H1 (cell line): ENCODE measurements around the gene LMNA. TPM values are rescaled to one million over a fixed set of nuclear protein-coding genes. Genes with fewer than 3 reads are reported as not detected.

ENCODE experiments used
- ATF2 ChIP-seq: IDR thresholded peaks from 2 replicates; pipeline ENCODE4 v1.6.1; 2012; ENCODE audit warnings: low read length, inconsistent platforms
- ATF3 ChIP-seq: IDR thresholded peaks from 2 replicates; pipeline ENCODE4 v1.6.1; 2011; ENCODE audit warnings: low read depth, mild to moderate bottlenecking, low read length; ENCODE audit not compliant: insufficient read depth
- BCL11A ChIP-seq, 2 experiments: IDR thresholded peaks; one replicate each; pipeline ENCODE4 v1.6.1; 2011; ENCODE audit warnings: low read depth in 2 of 2, low read length in 2 of 2, mild to moderate bottlenecking in 2 of 2
- BRCA1 ChIP-seq: IDR thresholded peaks from 2 replicates; pipeline ENCODE4 v1.6.1; 2012; ENCODE audit warnings: low read depth, low read length, improper control_type of control experiment
- CBX5 ChIP-seq: fragments of 300-800, 300-1000 bp; sonication (generic); IDR thresholded peaks from 2 replicates; pipeline ENCODE4 v1.7.1; 2016; ENCODE audit warnings: antibody characterized with exemption, low read length, low read depth
- CTCF ChIP-seq, 3 experiments: IDR thresholded peaks; 1 replicate in 2 of 3; 2 replicates in 1 of 3; pipeline versions ENCODE4 v1.5.1 to v1.6.1; 2011; ENCODE audit warnings: low read length in 3 of 3, mild to moderate bottlenecking in 3 of 3, inconsistent platforms in 2 of 3, low read depth in 1 of 3, moderate library complexity in 1 of 3; ENCODE audit not compliant: insufficient read depth in 1 of 3; ENCODE audit errors: control extremely low read depth in 1 of 3
- EGR1 ChIP-seq: IDR thresholded peaks from 2 replicates; pipeline ENCODE4 v1.6.1; 2011; ENCODE audit warnings: low read depth, low read length, borderline replicate concordance
- EP300 ChIP-seq, 2 experiments: IDR thresholded peaks; 1 replicate in 1 of 2; 2 replicates in 1 of 2; pipeline ENCODE4 v1.6.1; 2011 to 2012; ENCODE audit warnings: low read depth in 2 of 2, low read length in 2 of 2, mild to moderate bottlenecking in 2 of 2, borderline replicate concordance in 1 of 2, inconsistent platforms in 1 of 2, moderate library complexity in 1 of 2
- EZH2 ChIP-seq: fragments of 200-600 bp; sonication (generic); IDR thresholded peaks from 2 replicates; pipeline ENCODE4 v1.7.1; 2012; ENCODE audit warnings: low read depth, mild to moderate bottlenecking, moderate library complexity, low read length, inconsistent platforms; ENCODE audit not compliant: severe bottlenecking
- HDAC6 ChIP-seq: IDR thresholded peaks from one replicate; pipeline ENCODE4 v1.7.1; 2012; ENCODE audit warnings: low read depth, mild to moderate bottlenecking, inconsistent platforms, low read length, moderate library complexity
- POLR2AphosphoS5 ChIP-seq: IDR thresholded peaks from 2 replicates; pipeline ENCODE4 v1.6.1; 2011; ENCODE audit warnings: low read depth, low read length
- POU5F1 ChIP-seq: IDR thresholded peaks from 2 replicates; pipeline ENCODE4 v1.6.1; 2011; ENCODE audit warnings: low read depth, mild to moderate bottlenecking, low read length, moderate library complexity
- RAD21 ChIP-seq, 2 experiments: IDR thresholded peaks in 1 of 2; conservative IDR thresholded peaks in 1 of 2; 2 replicates each; pipeline ENCODE4 v1.6.1; 2011; ENCODE audit warnings: low read depth in 2 of 2, low read length in 2 of 2, improper control_type of control experiment in 1 of 2, inconsistent platforms in 1 of 2, mild to moderate bottlenecking in 1 of 2, moderate library complexity in 1 of 2
- RFX5 ChIP-seq: IDR thresholded peaks from 2 replicates; pipeline ENCODE4 v1.6.1; 2011; ENCODE audit warnings: low read depth, low read length, improper control_type of control experiment, borderline replicate concordance
- RXRA ChIP-seq: IDR thresholded peaks from 2 replicates; pipeline ENCODE4 v1.6.1; 2011; ENCODE audit warnings: low read depth, mild to moderate bottlenecking, low read length, moderate library complexity; ENCODE audit not compliant: insufficient read depth
- SP2 ChIP-seq: IDR thresholded peaks from 2 replicates; pipeline ENCODE4 v1.6.1; 2012; ENCODE audit warnings: mild to moderate bottlenecking, low read length, inconsistent platforms
- SRF ChIP-seq: IDR thresholded peaks from 2 replicates; pipeline ENCODE4 v1.6.1; 2011; ENCODE audit warnings: mild to moderate bottlenecking, low read depth, low read length, moderate library complexity
- TAF1 ChIP-seq: IDR thresholded peaks from 2 replicates; pipeline ENCODE4 v1.6.1; 2011; ENCODE audit warnings: mild to moderate bottlenecking, low read depth, low read length
- TBP ChIP-seq: IDR thresholded peaks from 2 replicates; pipeline ENCODE4 v1.6.1; 2011; ENCODE audit warnings: low read depth, low read length, improper control_type of control experiment
- polyA plus RNA-seq, 7 experiments: library from polyadenylated mRNA; depleted of rRNA in 3 of 7; stranded (reverse) in 5 of 7; unstranded in 2 of 7; fragments of >200 nt in 5 of 7; fragments of 200-250 nt in 2 of 7; gene quantifications; 1 replicate in 5 of 7; 2 replicates in 1 of 7; 4 replicates in 1 of 7; pipeline versions ENCODE4 v1.2.1 to v1.2.3, GENCODE V29; 2011 to 2013; ENCODE audit warnings: missing spikeins in 2 of 7, mixed read lengths in 2 of 7
- total RNA-seq: library from RNA; stranded (reverse); fragmentation: NEBNext Ultra II Directional; extraction: Animal tissue kit (Norgen Biotek cat#: 25700); gene quantifications from 2 replicates; pipeline ENCODE4 v1.2.1, GENCODE V29; 2021

LMNA gene
- total and polyA plus RNA-seq, 2 of the 8 experiments (the other 6 are each of a cell fraction or from before 2014, with no cell fraction given), result 25.8 to 46.8 TPM

GRCh38 chr1:156082309-156083091 lies 32.0 kb upstream of the LMNA start, which contains the start of gene MEX3A (continued):
- peak; percentile 73 for TF ChIP-seq RXRA
- peak; percentile 59; the same call in 1 of the 2 replicates for TF ChIP-seq TBP
- TF ChIP-seq CTCF (IDR thresholded peaks at IDR 0.05; ENCODE audit: control extremely low read depth in 1 of 3, insufficient read depth in 1 of 3, low read depth in 1 of 3, low read length in 3 of 3), result no peak
- peak in 1 of 2 experiments; percentile 60; a peak in 1 of 3 replicates for TF ChIP-seq EP300 (IDR thresholded peaks at IDR 0.05; ENCODE audit: borderline replicate concordance in 1 of 2, low read depth in 2 of 2, low read length in 2 of 2)
- peak; percentile 82 for TF ChIP-seq EGR1
- no peak for TF ChIP-seq POU5F1
- TF ChIP-seq RFX5, result no peak
- TF ChIP-seq BRCA1, result no peak
- TF ChIP-seq ATF2, result no peak
- TF ChIP-seq CBX5, result no peak
- TF ChIP-seq SRF, result no peak
- no peak for TF ChIP-seq SP2
- TF ChIP-seq POLR2AphosphoS5, result peak; percentile 88
- TF ChIP-seq RAD21 (IDR thresholded peaks at IDR 0.05 in 1 of 2, conservative IDR thresholded peaks at IDR 0.05 in 1 of 2; ENCODE audit: low read depth in 2 of 2, low read length in 2 of 2), result no peak
- TF ChIP-seq ATF3, result no peak
- no peak for TF ChIP-seq HDAC6
- TF ChIP-seq EZH2, result no peak
- no peak for TF ChIP-seq BCL11A (IDR thresholded peaks at IDR 0.05; ENCODE audit: low read depth in 2 of 2, low read length in 2 of 2)
- TF ChIP-seq TAF1, result peak; percentile 61
